PC-9 (cell line): ENCODE results near the gene COL5A1. TPM values are rescaled to one million over a fixed set of nuclear protein-coding genes. Genes with fewer than 3 reads are reported as not detected.

Experiments used
- BruUV-seq: library from RNA; stranded (reverse); fragments of 400-500 nt; replicated peaks from 2 replicates; lab custom pipeline; 2021; lab: Mats Ljungman, UMichigan
- CTCF ChIA-PET: fragments of 300-600 bp; sonication (Branson Sonifier 250); formaldehyde crosslinking; loops from one replicate; lab custom pipeline; 2022; ENCODE audit warnings: antibody characterized with exemption; lab: Charles Lee
- POLR2A ChIA-PET: fragments of 300-600 bp; sonication (Branson Sonifier 250); formaldehyde crosslinking; loops from one replicate; lab custom pipeline; 2022; ENCODE audit warnings: antibody characterized with exemption; ENCODE audit not compliant: unreplicated experiment; lab: Charles Lee
- DNase-seq, 2 experiments: peaks; one replicate each; pipeline versions ENCODE4 v3.0.0 to v3.0.0-alpha.2; 2015 to 2022; ENCODE audit warnings: mixed read lengths in 1 of 2
- H2AFZ ChIP-seq: fragments of 200-600 bp; sonication (generic); 2 replicates; pipeline ENCODE4 v1.8.1; 2017; ENCODE audit warnings: antibody characterized with exemption
- H3F3A ChIP-seq: fragments of 200-600 bp; sonication (generic); 2 replicates; pipeline ENCODE4 v1.8.1; 2017; ENCODE audit warnings: antibody characterized with exemption, mild to moderate bottlenecking, low read depth; ENCODE audit not compliant: insufficient read depth
- H3K27ac ChIP-seq: fragments of 200-600 bp; sonication (generic); 2 replicates; pipeline ENCODE4 v1.6.1; 2016; ENCODE audit warnings: mixed run types
- H3K27me3 ChIP-seq: fragments of 200-600 bp; sonication (generic); 2 replicates; pipeline ENCODE4 v1.6.1; 2016; ENCODE audit warnings: low read depth, mixed run types; ENCODE audit not compliant: insufficient read depth
- H3K36me3 ChIP-seq: fragments of 200-600 bp; sonication (generic); 2 replicates; pipeline ENCODE4 v1.6.1; 2016; ENCODE audit warnings: low read depth, mixed run types
- H3K4me1 ChIP-seq: fragments of 200-600 bp; sonication (generic); replicated peaks from 2 replicates; pipeline ENCODE4 v1.6.1; 2016; ENCODE audit warnings: mixed run types; ENCODE audit not compliant: insufficient read depth
- H3K4me2 ChIP-seq: fragments of 200-600 bp; sonication (generic); 2 replicates; pipeline ENCODE4 v1.6.1; 2017; ENCODE audit warnings: mixed run types
- H3K4me3 ChIP-seq: fragments of 200-600 bp; sonication (generic); 2 replicates; pipeline ENCODE4 v1.6.1; 2016; ENCODE audit warnings: mixed run types
- H3K79me2 ChIP-seq: fragments of 200-600 bp; sonication (generic); 2 replicates; pipeline ENCODE4 v1.6.1; 2017; ENCODE audit warnings: low read depth, mixed run types
- H3K9me2 ChIP-seq: fragments of 200-600 bp; sonication (generic); 2 replicates; pipeline ENCODE4 v1.8.1; 2017; ENCODE audit warnings: mild to moderate bottlenecking; ENCODE audit not compliant: insufficient read depth
- H3K9me3 ChIP-seq: fragments of 200-600 bp; sonication (generic); 2 replicates; pipeline ENCODE4 v1.8.1; 2016; ENCODE audit warnings: low read depth; ENCODE audit not compliant: insufficient read depth
- H4K20me1 ChIP-seq: fragments of 200-600 bp; sonication (generic); 2 replicates; pipeline ENCODE4 v1.8.1; 2017; ENCODE audit not compliant: insufficient read depth
- CTCF ChIP-seq: fragments of 200-600 bp; sonication (generic); conservative IDR thresholded peaks from 2 replicates; pipeline ENCODE4 v1.6.1; 2017; ENCODE audit warnings: mixed run types, antibody characterized with exemption, mild to moderate bottlenecking, moderate library complexity
- EZH2 ChIP-seq: fragments of 200-600 bp; sonication (generic); IDR thresholded peaks from 2 replicates; pipeline ENCODE4 v1.8.0; 2017; ENCODE audit warnings: antibody characterized with exemption, low read depth
- intact Hi-C: fragments of 100-400 bp; cut with micrococcal nuclease; formaldehyde crosslinking; loops from one replicate; pipeline ENCODE4 v1.10.0; 2022; ENCODE audit not compliant: unreplicated experiment
- total RNA-seq: library from RNA; stranded (reverse); gene quantifications from 2 replicates; pipeline ENCODE4 v1.2.3, GENCODE V29; 2021

Gene COL5A1
- total RNA-seq, 1 experiment from 2014 or later = 15.2 TPM

- CTCF ChIA-PET = no interaction called here
- Histone ChIP-seq H3K9me2 (no peaks in the 10 kb centered on the region), H3K4me2 (no peak overlapping the region), H3K79me2 (no peaks in the 10 kb centered on the region), H3F3A (peaks cover 11% of the 10 kb centered on the region), H2AFZ (no peak overlapping the region), H3K36me3 (no peaks in the 10 kb centered on the region), H3K4me1 (no peaks in the 10 kb centered on the region), H3K27ac (no peak overlapping the region), H3K9me3 (0 out of 2 replicates have a peak, but pooled peaks cover 5% of the 10 kb centered on the region), H3K4me3 (no peak overlapping the region), H3K27me3 (peaks cover 20% of the 10 kb centered on the region), H4K20me1 (no peaks in the 10 kb centered on the region)
- TF ChIP-seq CTCF (no peak), EZH2 (no peak)
- no TSS peak for BruUV-seq
- POLR2A ChIA-PET = no interaction called here
- intact Hi-C loops = no loop called here
- DNase-seq = no peak
These were observed 107.0 kb downstream of the COL5A1 start for GRCh38 chr9:134748591-134748990.

GRCh38 chr9:134750450-134751155, 109.0 kb downstream of the COL5A1 start:
- DNase-seq = no peak
- Histone ChIP-seq H3K4me1 (no peaks in the 10 kb centered on the region), H3K9me3 (0 out of 2 replicates have a peak, but pooled peaks cover 5% of the 10 kb centered on the region), H3K36me3 (no peaks in the 10 kb centered on the region), H3K79me2 (no peaks in the 10 kb centered on the region), H3K9me2 (no peaks in the 10 kb centered on the region), H2AFZ (no peak overlapping the region), H3K4me3 (no peak overlapping the region), H3K27ac (no peak overlapping the region), H4K20me1 (no peaks in the 10 kb centered on the region), H3K27me3 (peaks cover 40% of the 10 kb centered on the region), H3F3A (peaks cover 11% of the 10 kb centered on the region), H3K4me2 (no peak overlapping the region)
- intact Hi-C loops = no loop called here
- TF ChIP-seq EZH2 = no peak
- no peak for TF ChIP-seq CTCF
- no TSS peak for BruUV-seq
- ChIA-PET POLR2A (no interaction called here), CTCF (no interaction called here)

- Histone ChIP-seq H3K4me1 (no peaks in the 10 kb centered on the region), H2AFZ (no peak overlapping the region), H3K36me3 (no peaks in the 10 kb centered on the region), H4K20me1 (no peaks in the 10 kb centered on the region), H3K4me3 (no peak overlapping the region), H3K27me3 (peaks cover 50% of the 10 kb centered on the region), H3K9me2 (no peaks in the 10 kb centered on the region), H3K4me2 (no peak overlapping the region), H3F3A (peaks cover 11% of the 10 kb centered on the region), H3K9me3 (0 out of 2 replicates have a peak, but pooled peaks cover 5% of the 10 kb centered on the region), H3K27ac (no peak overlapping the region), H3K79me2 (no peaks in the 10 kb centered on the region)
- DNase-seq = no peak
- TF ChIP-seq EZH2 = no peak
- no peak for TF ChIP-seq CTCF
- BruUV-seq = no TSS peak
- intact Hi-C loops = no loop called here
- POLR2A ChIA-PET = no interaction called here
- CTCF ChIA-PET = no interaction called here
These were observed 110.0 kb downstream of the COL5A1 start for GRCh38 chr9:134751622-134752021.
